Tibial nerve (tissue), 4 donors: ENCODE results near the gene ST6GALNAC1. TPM values are rescaled to one million over a fixed set of nuclear protein-coding genes. Genes with fewer than 3 reads are reported as not detected.
A peak's percentile ranks its signal among the peaks of the same experiment; 100 is the strongest.

ENCODE experiments used
- DNase-seq, 2 donors: peaks; one replicate each; pipeline ENCODE4 v3.0.0-alpha.2; 2019; ENCODE audit warnings: low spot score in 2 of 2
- H3K27ac ChIP-seq, 4 donors: fragments of 200-600 bp; sonication (generic) in 3 of 4; one replicate each; pipeline ENCODE4 v1.5.1; 2017 to 2019; ENCODE audit warnings: mild to moderate bottlenecking in 1 of 4
- H3K27me3 ChIP-seq, 2 donors: fragments of 200-600 bp; sonication (generic) in 1 of 2; one replicate each; pipeline versions ENCODE4 v1.5.1 to v1.6.0; 2017 to 2019
- H3K36me3 ChIP-seq, 3 donors: fragments of 200-600 bp; sonication (generic); one replicate each; pipeline ENCODE4 v1.5.1; 2018 to 2019
- H3K4me1 ChIP-seq, 4 donors: fragments of 200-600 bp; sonication (generic) in 3 of 4; one replicate each; pipeline ENCODE4 v1.5.1; 2017 to 2019
- H3K4me3 ChIP-seq, 4 donors: fragments of 200-600 bp; sonication (generic) in 3 of 4; one replicate each; pipeline ENCODE4 v1.5.1; 2017 to 2019; ENCODE audit warnings: mild to moderate bottlenecking in 1 of 4, moderate library complexity in 1 of 4
- H3K9me3 ChIP-seq, 4 donors: fragments of 200-600 bp; sonication (generic) in 3 of 4; one replicate each; pipeline ENCODE4 v1.5.1; 2017 to 2019
- EP300 ChIP-seq, 2 donors: sonication (generic); formaldehyde crosslinking; IDR thresholded peaks; one replicate each; pipeline ENCODE4 v1.6.1; 2017; ENCODE audit warnings: antibody characterized with exemption in 2 of 2, mild to moderate bottlenecking in 1 of 2
- POLR2A ChIP-seq, 2 donors: fragments of 450-650 bp; IDR thresholded peaks; one replicate each; pipeline ENCODE4 v1.6.1; 2017; ENCODE audit warnings: antibody characterized with exemption in 2 of 2, mild to moderate bottlenecking in 2 of 2, moderate library complexity in 2 of 2
- WGBS, 2 donors: methylation state at CpG; one replicate each; pipeline ENCODE4 v1.1.5; 2018; 5-methylcytosine and 5-hydroxymethylcytosine counted together
- total RNA-seq, 4 donors: library from RNA; depleted of rRNA; stranded (reverse); fragments of >200 nt; gene quantifications; one replicate each; pipeline ENCODE4 v1.1.0, GENCODE V29; 2016
- TF ChIP-seq, protein P1 (sequence below), 5 experiments: fragments of 200-600 bp in 3 of 5; fragments of 450-650 bp in 2 of 5; sonication (generic) in 3 of 5; IDR thresholded peaks; one replicate each; pipeline ENCODE4 v1.5.1; 2016 to 2019; ENCODE audit warnings: antibody characterized with exemption in 5 of 5, mild to moderate bottlenecking in 3 of 5, moderate library complexity in 2 of 5

Gene ST6GALNAC1
- total RNA-seq, 4 donors from 2014 or later: 2.4 to 13.8 (median 7.4) TPM

- H3K36me3 ChIP-seq: peaks cover 0 to 45% (median 0%) of the 10 kb centered on the region in 3 donors
- WGBS, 2 donors: 81 to 84% methylated on average over 6 of the region's 7 CpGs
- H3K27me3 ChIP-seq: no peaks in the 10 kb centered on the region
- DNase-seq: no peak
- no peaks in the 10 kb centered on the region for H3K9me3 ChIP-seq
- TF ChIP-seq POLR2A (IDR thresholded peaks at IDR 0.05) (no peak), EP300 (IDR thresholded peaks at IDR 0.05) (no peak)
- TF ChIP-seq, protein P1, sequence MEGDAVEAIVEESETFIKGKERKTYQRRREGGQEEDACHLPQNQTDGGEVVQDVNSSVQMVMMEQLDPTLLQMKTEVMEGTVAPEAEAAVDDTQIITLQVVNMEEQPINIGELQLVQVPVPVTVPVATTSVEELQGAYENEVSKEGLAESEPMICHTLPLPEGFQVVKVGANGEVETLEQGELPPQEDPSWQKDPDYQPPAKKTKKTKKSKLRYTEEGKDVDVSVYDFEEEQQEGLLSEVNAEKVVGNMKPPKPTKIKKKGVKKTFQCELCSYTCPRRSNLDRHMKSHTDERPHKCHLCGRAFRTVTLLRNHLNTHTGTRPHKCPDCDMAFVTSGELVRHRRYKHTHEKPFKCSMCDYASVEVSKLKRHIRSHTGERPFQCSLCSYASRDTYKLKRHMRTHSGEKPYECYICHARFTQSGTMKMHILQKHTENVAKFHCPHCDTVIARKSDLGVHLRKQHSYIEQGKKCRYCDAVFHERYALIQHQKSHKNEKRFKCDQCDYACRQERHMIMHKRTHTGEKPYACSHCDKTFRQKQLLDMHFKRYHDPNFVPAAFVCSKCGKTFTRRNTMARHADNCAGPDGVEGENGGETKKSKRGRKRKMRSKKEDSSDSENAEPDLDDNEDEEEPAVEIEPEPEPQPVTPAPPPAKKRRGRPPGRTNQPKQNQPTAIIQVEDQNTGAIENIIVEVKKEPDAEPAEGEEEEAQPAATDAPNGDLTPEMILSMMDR (IDR thresholded peaks at IDR 0.05): no peak
- no peak overlapping the region for H3K4me3 ChIP-seq
- H3K27ac ChIP-seq: peak overlapping the region in 2 of 4 donors; percentile 6 to 55
- peaks cover 0 to 86% (median 27%) of the 10 kb centered on the region in 4 donors for H3K4me1 ChIP-seq
Measured at GRCh38 chr17:76684756-76685155, 41.2 kb upstream of the ST6GALNAC1 start.

DNA sequence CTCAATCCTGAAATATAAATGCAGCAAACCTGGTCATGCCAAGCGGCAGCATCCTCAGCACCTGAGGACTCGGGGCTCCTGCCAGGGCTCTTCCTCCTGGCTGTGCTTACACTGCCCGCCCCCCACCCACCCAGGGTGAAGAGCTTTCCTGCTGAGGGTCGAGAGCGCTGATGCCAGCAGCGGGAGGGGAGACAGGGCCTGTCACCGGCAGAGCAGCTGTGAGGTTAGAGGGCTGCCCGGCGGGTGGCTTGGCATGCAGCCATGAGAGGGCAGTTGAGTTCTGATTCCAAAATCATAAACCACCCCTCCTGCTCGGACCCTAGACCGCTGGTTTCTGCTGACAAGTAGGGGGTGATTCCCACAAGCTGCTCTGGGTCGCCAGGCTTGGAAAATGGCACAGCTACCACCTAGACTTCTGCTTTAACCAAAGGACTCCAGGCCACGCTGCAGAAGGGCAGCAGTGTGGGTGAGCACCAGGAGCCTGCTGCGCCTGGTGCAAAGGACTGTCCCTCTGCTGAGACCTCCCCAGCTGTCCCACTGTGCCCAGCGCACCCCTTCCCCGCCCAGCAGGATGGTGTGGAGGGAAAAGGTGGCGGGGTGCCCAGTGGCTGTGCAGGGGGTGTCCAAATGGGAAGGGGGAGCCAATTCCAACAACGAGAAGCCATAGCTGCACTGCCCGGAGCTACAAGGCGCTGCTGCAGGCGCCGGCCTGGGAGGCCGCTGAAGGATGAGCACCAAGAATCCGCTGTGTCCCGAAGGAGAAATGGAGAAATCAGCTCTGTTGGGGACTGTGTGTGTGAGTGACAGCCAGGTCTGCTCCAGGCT, 40.6 kb upstream of the ST6GALNAC1 start:
- 80 to 85% methylated on average over 12 to 22 of the region's 25 CpGs for WGBS, 2 donors
- no peaks in the 10 kb centered on the region for H3K9me3 ChIP-seq
- no peaks in the 10 kb centered on the region for H3K27me3 ChIP-seq
- no peak overlapping the region for H3K4me3 ChIP-seq
- peaks cover 0 to 45% (median 0%) of the 10 kb centered on the region in 3 donors for H3K36me3 ChIP-seq
- DNase-seq: no peak
- peaks cover 0 to 81% (median 25%) of the 10 kb centered on the region in 4 donors for H3K4me1 ChIP-seq
- TF ChIP-seq, protein P1 (IDR thresholded peaks at IDR 0.05): no peak
- TF ChIP-seq EP300 (IDR thresholded peaks at IDR 0.05) (no peak), POLR2A (IDR thresholded peaks at IDR 0.05) (no peak)
- H3K27ac ChIP-seq: peak overlapping the region in 1 of 4 donors; percentile 4

DNA sequence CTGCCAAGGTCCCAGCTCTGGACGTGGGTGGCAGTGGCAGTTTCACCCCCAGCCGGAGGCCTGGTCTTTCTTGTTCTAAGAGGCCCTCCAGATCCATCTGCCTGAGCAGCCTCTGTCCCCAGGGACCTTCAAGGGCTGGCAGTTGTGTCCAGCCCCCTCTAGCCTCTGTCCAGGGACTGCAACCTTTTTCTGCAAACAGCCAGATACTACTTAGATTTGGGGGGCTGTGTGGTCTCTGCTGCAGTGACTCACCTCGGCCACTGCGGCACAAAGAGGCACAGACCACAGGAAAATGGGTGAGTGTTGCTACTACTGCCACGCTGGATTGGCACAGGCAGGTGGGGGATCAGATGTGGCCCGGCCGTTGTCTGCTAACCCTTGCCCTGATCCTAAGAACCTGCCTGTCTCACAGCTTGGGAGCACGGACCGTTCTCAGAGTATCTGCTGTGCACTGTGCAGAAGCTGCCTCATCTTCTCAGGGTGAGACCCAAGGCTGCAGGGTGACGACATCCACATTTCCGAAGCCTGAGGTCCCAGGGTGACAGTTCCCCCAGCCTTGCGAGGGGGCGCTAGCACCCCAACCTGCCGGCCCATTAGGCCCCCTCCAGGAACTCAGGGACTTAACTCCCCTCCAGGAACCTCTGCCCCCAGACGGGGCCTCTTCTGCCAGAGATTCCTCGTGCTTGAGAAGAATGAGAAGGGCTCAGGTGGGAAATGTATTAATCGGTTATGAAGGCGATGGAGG, 39.6 kb upstream of the ST6GALNAC1 start:
- Histone ChIP-seq H3K4me3 (no peak overlapping the region), H3K27ac (peak overlapping the region in 2 of 4 donors; percentile 68 to 69), H3K9me3 (no peaks in the 10 kb centered on the region), H3K27me3 (no peaks in the 10 kb centered on the region), H3K4me1 (peaks cover 0 to 71% (median 18%) of the 10 kb centered on the region in 4 donors), H3K36me3 (peaks cover 0 to 53% (median 0%) of the 10 kb centered on the region in 3 donors)
- no peak for DNase-seq
- TF ChIP-seq POLR2A (IDR thresholded peaks at IDR 0.05): no peak
- no peak for TF ChIP-seq EP300 (IDR thresholded peaks at IDR 0.05)
- TF ChIP-seq, protein P1 (IDR thresholded peaks at IDR 0.05): no peak
- 66 to 76% methylated on average over 17 to 18 of the region's 18 CpGs for WGBS, 2 donors

DNA sequence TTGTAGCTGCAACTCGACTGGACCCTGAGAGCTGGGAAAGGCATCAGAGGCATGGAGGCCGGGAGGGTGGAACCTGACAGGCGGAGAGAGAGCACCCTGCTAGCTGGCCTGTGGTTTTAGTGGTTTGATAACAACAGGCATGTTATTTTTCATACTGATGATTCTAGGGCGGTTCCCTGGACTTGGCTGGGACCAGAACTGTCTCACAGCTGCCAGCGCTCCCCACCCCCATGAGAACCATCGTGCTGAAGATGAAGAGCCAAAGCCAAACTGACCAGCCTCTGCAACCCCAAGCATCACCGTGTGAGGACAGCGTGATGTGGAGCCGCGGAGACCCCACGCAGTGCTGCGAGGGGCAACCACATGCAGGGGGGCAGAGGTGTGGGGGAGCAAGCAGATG, 38.7 kb upstream of the ST6GALNAC1 start:
- H3K4me1 ChIP-seq: peaks cover 0 to 63% (median 12%) of the 10 kb centered on the region in 4 donors
- no peaks in the 10 kb centered on the region for H3K9me3 ChIP-seq
- H3K27me3 ChIP-seq: no peaks in the 10 kb centered on the region
- peak overlapping the region in 2 of 4 donors; percentile 68 to 69 for H3K27ac ChIP-seq
- peak; percentile 43 to 54 for DNase-seq
- WGBS, 2 donors: 62 to 69% methylated on average over 12 of the region's 12 CpGs
- TF ChIP-seq, protein P1 (IDR thresholded peaks at IDR 0.05): no peak
- no peak for TF ChIP-seq POLR2A (IDR thresholded peaks at IDR 0.05)
- TF ChIP-seq EP300 (IDR thresholded peaks at IDR 0.05): peak in 1 of 2 donors; percentile 8
- peaks cover 0 to 62% (median 0%) of the 10 kb centered on the region in 3 donors for H3K36me3 ChIP-seq
- no peak overlapping the region for H3K4me3 ChIP-seq
